ENCODE data around the gene ZDHHC18.
"Not testable (repeated sequence)": the region's sequence is repeated elsewhere in the genome, so short reads cannot be mapped to it uniquely, and the experiment has no call there.

Gene ZDHHC18

GRCh38 chr1:26828411-26828991, 2.0 kb downstream of the ZDHHC18 start:
- peaks cover 15% of the 10 kb centered on the region for H3K36me3 ChIP-seq (ENCODE audit: control insufficient read depth, insufficient read depth, low read length)
- H3K27ac ChIP-seq (ENCODE audit: low read depth, low read length), result no peak overlapping the region
- H3K27me3 ChIP-seq (ENCODE audit: control insufficient read depth, insufficient read depth, low read length), result no peaks in the 10 kb centered on the region
- H3K4me3 ChIP-seq (ENCODE audit: low read length), result peak overlapping the region; percentile 37
- no peak overlapping the region for H3K9ac ChIP-seq (ENCODE audit: low read length)
- H3K4me1 ChIP-seq (ENCODE audit: control insufficient read depth, insufficient read depth, low read length), result peaks cover 4% of the 10 kb centered on the region

- peak overlapping the region; percentile 22 for H3K4me3 ChIP-seq (ENCODE audit: low read length)
- H3K4me1 ChIP-seq (ENCODE audit: control insufficient read depth, insufficient read depth, low read length), result peaks cover 4% of the 10 kb centered on the region
- no peaks in the 10 kb centered on the region for H3K27me3 ChIP-seq (ENCODE audit: control insufficient read depth, insufficient read depth, low read length)
- peaks cover 23% of the 10 kb centered on the region for H3K36me3 ChIP-seq (ENCODE audit: control insufficient read depth, insufficient read depth, low read length)
- no peak overlapping the region for H3K9ac ChIP-seq (ENCODE audit: low read length)
- no peak overlapping the region for H3K27ac ChIP-seq (ENCODE audit: low read depth, low read length)
These were observed 2.9 kb downstream of the ZDHHC18 start for GRCh38 chr1:26829184-26829911.

GRCh38 chr1:26831059-26831458, 4.6 kb downstream of the ZDHHC18 start:
- H3K4me1 ChIP-seq (ENCODE audit: control insufficient read depth, insufficient read depth, low read length), result peaks cover 4% of the 10 kb centered on the region
- H3K27me3 ChIP-seq (ENCODE audit: control insufficient read depth, insufficient read depth, low read length), result no peaks in the 10 kb centered on the region
- no peak overlapping the region for H3K9ac ChIP-seq (ENCODE audit: low read length)
- no peak overlapping the region for H3K27ac ChIP-seq (ENCODE audit: low read depth, low read length)
- peaks cover 29% of the 10 kb centered on the region for H3K36me3 ChIP-seq (ENCODE audit: control insufficient read depth, insufficient read depth, low read length)
- no peak overlapping the region for H3K4me3 ChIP-seq (ENCODE audit: low read length)

- H3K9ac ChIP-seq (ENCODE audit: low read length), result no peak overlapping the region
These were observed 5.2 kb downstream of the ZDHHC18 start for GRCh38 chr1:26831546-26832248.

GRCh38 chr1:26832249-26832960, 5.9 kb downstream of the ZDHHC18 start:
- H3K36me3 ChIP-seq (ENCODE audit: control insufficient read depth, insufficient read depth, low read length), result peaks cover 29% of the 10 kb centered on the region
- no peak overlapping the region for H3K9ac ChIP-seq (ENCODE audit: low read length)
- H3K4me3 ChIP-seq (ENCODE audit: low read length), result no peak overlapping the region
- peaks cover 4% of the 10 kb centered on the region for H3K4me1 ChIP-seq (ENCODE audit: control insufficient read depth, insufficient read depth, low read length)
- H3K27ac ChIP-seq (ENCODE audit: low read depth, low read length), result no peak overlapping the region
- H3K27me3 ChIP-seq (ENCODE audit: control insufficient read depth, insufficient read depth, low read length), result no peaks in the 10 kb centered on the region

More at GRCh38 chr1:26831546-26832248, 5.2 kb downstream of the ZDHHC18 start:
- no peak overlapping the region for H3K4me3 ChIP-seq (ENCODE audit: low read length)
- H3K27me3 ChIP-seq (ENCODE audit: control insufficient read depth, insufficient read depth, low read length), result no peaks in the 10 kb centered on the region
- peaks cover 4% of the 10 kb centered on the region for H3K4me1 ChIP-seq (ENCODE audit: control insufficient read depth, insufficient read depth, low read length)
- peaks cover 29% of the 10 kb centered on the region for H3K36me3 ChIP-seq (ENCODE audit: control insufficient read depth, insufficient read depth, low read length)
- no peak overlapping the region for H3K27ac ChIP-seq (ENCODE audit: low read depth, low read length)

- H3K27me3 ChIP-seq (ENCODE audit: control insufficient read depth, insufficient read depth, low read length), result no peaks in the 10 kb centered on the region
- peak overlapping the region; percentile 42 for H3K9ac ChIP-seq (ENCODE audit: low read length)
- H3K4me1 ChIP-seq (ENCODE audit: control insufficient read depth, insufficient read depth, low read length), result no peaks in the 10 kb centered on the region
- H3K27ac ChIP-seq (ENCODE audit: low read depth, low read length), result no peak overlapping the region
- H3K36me3 ChIP-seq (ENCODE audit: control insufficient read depth, insufficient read depth, low read length), result peaks cover 29% of the 10 kb centered on the region
- H3K4me3 ChIP-seq (ENCODE audit: low read length), result peak overlapping the region; percentile 9
These were observed 7.2 kb downstream of the ZDHHC18 start for GRCh38 chr1:26833432-26834405.

- H3K4me1 ChIP-seq (ENCODE audit: control insufficient read depth, insufficient read depth, low read length); H3K27me3 ChIP-seq (ENCODE audit: control insufficient read depth, insufficient read depth, low read length); H3K27ac ChIP-seq (ENCODE audit: low read depth, low read length); H3K9ac ChIP-seq (ENCODE audit: low read length); H3K4me3 ChIP-seq (ENCODE audit: low read length): not testable (repeated sequence)
- peaks cover 24% of the 10 kb centered on the region for H3K36me3 ChIP-seq (ENCODE audit: control insufficient read depth, insufficient read depth, low read length)
These were observed 11.2 kb downstream of the ZDHHC18 start for GRCh38 chr1:26837665-26838064.

GRCh38 chr1:26838474-26839338, 12.2 kb downstream of the ZDHHC18 start:
- Histone ChIP-seq H3K4me3 (ENCODE audit: low read length) (no peak overlapping the region), H3K27ac (ENCODE audit: low read depth, low read length) (no peak overlapping the region), H3K4me1 (ENCODE audit: control insufficient read depth, insufficient read depth, low read length) (no peaks in the 10 kb centered on the region), H3K27me3 (ENCODE audit: control insufficient read depth, insufficient read depth, low read length) (no peaks in the 10 kb centered on the region), H3K36me3 (ENCODE audit: control insufficient read depth, insufficient read depth, low read length) (peaks cover 14% of the 10 kb centered on the region), H3K9ac (ENCODE audit: low read length) (no peak overlapping the region)

GRCh38 chr1:26839339-26839722, 12.8 kb downstream of the ZDHHC18 start:
- H3K27ac ChIP-seq (ENCODE audit: low read depth, low read length), result no peak overlapping the region
- H3K36me3 ChIP-seq (ENCODE audit: control insufficient read depth, insufficient read depth, low read length), result peaks cover 8% of the 10 kb centered on the region
- H3K4me3 ChIP-seq (ENCODE audit: low read length), result no peak overlapping the region
- no peak overlapping the region for H3K9ac ChIP-seq (ENCODE audit: low read length)
- no peaks in the 10 kb centered on the region for H3K4me1 ChIP-seq (ENCODE audit: control insufficient read depth, insufficient read depth, low read length)
- H3K27me3 ChIP-seq (ENCODE audit: control insufficient read depth, insufficient read depth, low read length), result no peaks in the 10 kb centered on the region

- H3K27me3 ChIP-seq (ENCODE audit: control insufficient read depth, insufficient read depth, low read length), result no peaks in the 10 kb centered on the region
- no peaks in the 10 kb centered on the region for H3K4me1 ChIP-seq (ENCODE audit: control insufficient read depth, insufficient read depth, low read length)
- no peak overlapping the region for H3K4me3 ChIP-seq (ENCODE audit: low read length)
- H3K27ac ChIP-seq (ENCODE audit: low read depth, low read length), result no peak overlapping the region
- peaks cover 5% of the 10 kb centered on the region for H3K36me3 ChIP-seq (ENCODE audit: control insufficient read depth, insufficient read depth, low read length)
- H3K9ac ChIP-seq (ENCODE audit: low read length), result no peak overlapping the region
These were observed 13.3 kb downstream of the ZDHHC18 start for GRCh38 chr1:26839779-26840178.
